Measurements from ENCODE around the gene APOM.

Gene APOM

GRCh38 chr6:31702819-31703716, 47.4 kb downstream of the APOM start, which contains the start of gene ABHD16A (continued):
- TF ChIP-seq GLIS1 (tag by site-specific recombination; IDR thresholded peaks at IDR 0.05) (peak; percentile 7; the same call in 1 of the 2 replicates), ZNF610 (tag by site-specific recombination; IDR thresholded peaks at IDR 0.05; ENCODE audit: borderline replicate concordance) (no peak), ZBTB44 (tag by site-specific recombination; IDR thresholded peaks at IDR 0.05) (no peak), ZNF785 (tag by site-specific recombination; IDR thresholded peaks at IDR 0.05) (no peak), SP3 (tag by site-specific recombination; IDR thresholded peaks at IDR 0.05) (peak; percentile 70), HIC1 (tag by site-specific recombination; IDR thresholded peaks at IDR 0.05) (no peak), ZNF140 (tag by site-specific recombination; IDR thresholded peaks at IDR 0.05) (no peak), ZNF155 (tag by site-specific recombination; IDR thresholded peaks at IDR 0.05) (no peak), ZNF266 (tag by site-specific recombination; IDR thresholded peaks at IDR 0.05; ENCODE audit: low read depth) (no peak), ZNF701 (tag by site-specific recombination; IDR thresholded peaks at IDR 0.05) (no peak), ZNF114 (tag by site-specific recombination; IDR thresholded peaks at IDR 0.05) (no peak), ZNF26 (tag by site-specific recombination; IDR thresholded peaks at IDR 0.05) (no peak), ELK4 (IDR thresholded peaks at IDR 0.05; ENCODE audit: borderline replicate concordance, low read depth, low read length) (no peak), ZNF394 (tag by site-specific recombination; IDR thresholded peaks at IDR 0.05; ENCODE audit: borderline replicate concordance) (no peak; the same call in 1 of the 2 replicates), TSHZ1 (tag by site-specific recombination; IDR thresholded peaks at IDR 0.05; ENCODE audit: borderline replicate concordance) (no peak), ZNF433 (tag by site-specific recombination; IDR thresholded peaks at IDR 0.05; ENCODE audit: low read depth) (no peak), ZNF571 (tag by site-specific recombination; IDR thresholded peaks at IDR 0.05) (no peak), ZBTB8A (tag by site-specific recombination; IDR thresholded peaks at IDR 0.05) (0 out of 2 replicates have a peak, but pooled peaks have one; percentile 30), HOXA7 (CRISPR knock-in tag; IDR thresholded peaks at IDR 0.05; ENCODE audit: borderline replicate concordance) (no peak), ZNF423 (tag by site-specific recombination; IDR thresholded peaks at IDR 0.05) (no peak), ZNF280D (tag by site-specific recombination; IDR thresholded peaks at IDR 0.05) (no peak), SP2 (tag by site-specific recombination; IDR thresholded peaks at IDR 0.05) (peak; percentile 53), ZNF350 (tag by site-specific recombination; IDR thresholded peaks at IDR 0.05) (no peak), ZNF354C (tag by site-specific recombination; IDR thresholded peaks at IDR 0.05; ENCODE audit: borderline replicate concordance, low read depth) (no peak), ZNF221 (tag by site-specific recombination; IDR thresholded peaks at IDR 0.05; ENCODE audit: borderline replicate concordance) (no peak), ZNF830 (tag by site-specific recombination; IDR thresholded peaks at IDR 0.05; ENCODE audit: low read depth) (no peak)

All from HEK293 (cell line).